ENCODE data around the gene CCDC172. TPM values are rescaled to one million over a fixed set of nuclear protein-coding genes. Genes with fewer than 3 reads are reported as not detected.

Gene CCDC172
- total RNA-seq, 1 donor from 2014 or later = not detected

DNA sequence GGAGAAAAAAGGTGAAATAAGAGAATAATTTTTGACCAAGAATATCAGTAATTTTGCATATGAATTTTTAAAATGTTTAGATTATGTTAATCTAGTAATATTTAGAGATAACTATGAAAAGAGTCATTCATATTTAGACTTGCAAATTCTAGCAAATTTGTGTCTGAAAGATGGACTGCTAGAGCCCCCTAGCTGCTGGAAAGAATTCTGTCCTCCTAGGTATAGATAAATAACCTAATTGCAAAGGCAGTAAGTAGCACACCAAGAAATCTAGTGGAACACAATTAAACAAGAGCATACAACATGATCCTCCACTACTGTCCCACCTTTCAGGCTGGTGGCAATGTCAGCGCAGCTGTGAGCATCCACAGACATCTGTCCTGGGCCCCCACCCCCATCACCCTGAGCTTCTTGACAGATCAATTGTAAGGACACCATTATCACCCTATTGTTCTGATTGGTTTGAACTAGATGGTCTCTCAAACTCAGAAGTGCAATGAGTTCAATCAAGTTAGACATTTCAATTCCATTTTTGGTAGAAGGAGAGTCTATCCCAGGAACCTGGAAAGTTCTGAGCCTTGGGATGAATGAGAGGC lies 36.2 kb upstream of the CCDC172 start:
- no peaks in the 10 kb centered on the region for H3K27me3 ChIP-seq (ENCODE audit: control insufficient read depth, insufficient read depth, low read length)
- peak; percentile 48 for DNase-seq (ENCODE audit: low read depth)
- TF ChIP-seq, protein P1, sequence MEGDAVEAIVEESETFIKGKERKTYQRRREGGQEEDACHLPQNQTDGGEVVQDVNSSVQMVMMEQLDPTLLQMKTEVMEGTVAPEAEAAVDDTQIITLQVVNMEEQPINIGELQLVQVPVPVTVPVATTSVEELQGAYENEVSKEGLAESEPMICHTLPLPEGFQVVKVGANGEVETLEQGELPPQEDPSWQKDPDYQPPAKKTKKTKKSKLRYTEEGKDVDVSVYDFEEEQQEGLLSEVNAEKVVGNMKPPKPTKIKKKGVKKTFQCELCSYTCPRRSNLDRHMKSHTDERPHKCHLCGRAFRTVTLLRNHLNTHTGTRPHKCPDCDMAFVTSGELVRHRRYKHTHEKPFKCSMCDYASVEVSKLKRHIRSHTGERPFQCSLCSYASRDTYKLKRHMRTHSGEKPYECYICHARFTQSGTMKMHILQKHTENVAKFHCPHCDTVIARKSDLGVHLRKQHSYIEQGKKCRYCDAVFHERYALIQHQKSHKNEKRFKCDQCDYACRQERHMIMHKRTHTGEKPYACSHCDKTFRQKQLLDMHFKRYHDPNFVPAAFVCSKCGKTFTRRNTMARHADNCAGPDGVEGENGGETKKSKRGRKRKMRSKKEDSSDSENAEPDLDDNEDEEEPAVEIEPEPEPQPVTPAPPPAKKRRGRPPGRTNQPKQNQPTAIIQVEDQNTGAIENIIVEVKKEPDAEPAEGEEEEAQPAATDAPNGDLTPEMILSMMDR (IDR thresholded peaks at IDR 0.05; ENCODE audit: insufficient read depth, low read length, severe bottlenecking) = peak; percentile 34
- no peak overlapping the region for H3K4me3 ChIP-seq (ENCODE audit: low read depth, low read length)
- no peaks in the 10 kb centered on the region for H3K36me3 ChIP-seq (ENCODE audit: control insufficient read depth, insufficient read depth, low read length)
- FAIRE-seq = no peak

DNA sequence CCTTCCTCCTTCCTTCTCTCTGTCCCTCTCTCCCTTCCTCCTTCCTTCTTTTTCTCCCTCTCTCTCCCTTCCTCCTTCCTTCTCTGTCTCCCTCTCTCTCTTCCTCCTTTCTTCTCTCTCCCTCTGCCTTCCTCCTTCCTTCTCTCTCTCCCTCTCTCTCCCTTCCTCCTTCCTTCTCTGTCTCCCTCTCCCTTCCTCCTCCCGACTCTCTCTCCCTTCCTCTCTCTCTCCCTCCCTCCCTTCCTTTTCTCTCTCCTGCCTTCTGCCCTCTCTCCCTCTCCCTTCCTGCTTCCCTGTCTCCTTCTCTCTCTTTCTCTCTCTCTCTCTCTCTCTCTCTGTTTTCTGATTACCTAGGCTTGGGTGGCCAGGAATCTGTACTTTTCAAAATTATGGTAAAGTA lies 34.6 kb upstream of the CCDC172 start:
- TF ChIP-seq, protein P1 (IDR thresholded peaks at IDR 0.05; ENCODE audit: insufficient read depth, low read length, severe bottlenecking) = no peak
- DNase-seq (ENCODE audit: low read depth) = no peak
- no peak overlapping the region for H3K4me3 ChIP-seq (ENCODE audit: low read depth, low read length)
- no peak for FAIRE-seq
- no peaks in the 10 kb centered on the region for H3K36me3 ChIP-seq (ENCODE audit: control insufficient read depth, insufficient read depth, low read length)
- no peaks in the 10 kb centered on the region for H3K27me3 ChIP-seq (ENCODE audit: control insufficient read depth, insufficient read depth, low read length)

DNA sequence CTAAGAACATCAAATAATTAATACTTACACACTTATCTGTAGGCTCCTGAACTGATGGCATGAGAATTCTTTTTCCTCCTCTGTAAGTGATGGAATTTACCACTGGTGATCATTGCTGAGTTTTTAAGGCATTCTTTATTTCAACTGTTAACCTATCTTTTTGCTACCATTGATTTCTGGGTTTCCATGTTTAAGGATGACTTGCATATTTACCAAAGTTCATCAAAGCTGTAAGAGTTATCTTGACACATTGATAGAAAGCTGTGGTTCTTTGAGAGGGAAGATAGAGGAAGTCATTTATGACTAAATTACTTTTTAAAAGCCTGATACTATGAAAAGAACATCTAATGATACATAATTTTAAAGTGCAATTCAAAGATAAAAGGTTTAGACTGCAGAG lies 31.8 kb upstream of the CCDC172 start:
- Histone ChIP-seq H3K36me3 (ENCODE audit: control insufficient read depth, insufficient read depth, low read length) (no peaks in the 10 kb centered on the region), H3K27me3 (ENCODE audit: control insufficient read depth, insufficient read depth, low read length) (no peaks in the 10 kb centered on the region), H3K4me3 (ENCODE audit: low read depth, low read length) (no peak overlapping the region)
- FAIRE-seq (no peak), DNase-seq (ENCODE audit: low read depth) (no peak)
- TF ChIP-seq, protein P1 (IDR thresholded peaks at IDR 0.05; ENCODE audit: insufficient read depth, low read length, severe bottlenecking) = no peak

DNA sequence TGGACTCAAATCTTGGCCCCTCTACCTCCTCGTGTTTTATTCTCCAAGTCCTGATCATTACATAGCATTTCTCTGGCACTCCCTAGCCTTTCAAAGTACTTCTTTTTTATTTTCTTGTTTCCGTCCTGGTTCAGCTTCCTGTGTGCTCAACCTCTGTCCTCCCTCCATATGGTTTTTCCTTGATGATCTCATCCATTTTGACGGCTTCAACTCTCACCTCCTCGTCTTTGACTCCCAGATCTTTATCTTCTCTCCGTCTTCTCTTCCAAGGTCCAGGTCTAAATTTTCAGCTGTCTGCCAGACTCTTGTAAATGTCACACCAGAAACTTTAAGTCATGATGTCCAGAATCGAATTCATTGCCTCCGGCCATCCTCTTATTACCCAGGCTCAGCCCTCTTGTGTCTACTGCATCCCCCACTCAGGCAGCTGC lies 27.9 kb upstream of the CCDC172 start:
- no peaks in the 10 kb centered on the region for H3K36me3 ChIP-seq (ENCODE audit: control insufficient read depth, insufficient read depth, low read length)
- H3K27me3 ChIP-seq (ENCODE audit: control insufficient read depth, insufficient read depth, low read length) = no peaks in the 10 kb centered on the region
- no peak overlapping the region for H3K4me3 ChIP-seq (ENCODE audit: low read depth, low read length)
- FAIRE-seq (no peak), DNase-seq (ENCODE audit: low read depth) (no peak)
- TF ChIP-seq, protein P1 (IDR thresholded peaks at IDR 0.05; ENCODE audit: insufficient read depth, low read length, severe bottlenecking) = no peak

DNA sequence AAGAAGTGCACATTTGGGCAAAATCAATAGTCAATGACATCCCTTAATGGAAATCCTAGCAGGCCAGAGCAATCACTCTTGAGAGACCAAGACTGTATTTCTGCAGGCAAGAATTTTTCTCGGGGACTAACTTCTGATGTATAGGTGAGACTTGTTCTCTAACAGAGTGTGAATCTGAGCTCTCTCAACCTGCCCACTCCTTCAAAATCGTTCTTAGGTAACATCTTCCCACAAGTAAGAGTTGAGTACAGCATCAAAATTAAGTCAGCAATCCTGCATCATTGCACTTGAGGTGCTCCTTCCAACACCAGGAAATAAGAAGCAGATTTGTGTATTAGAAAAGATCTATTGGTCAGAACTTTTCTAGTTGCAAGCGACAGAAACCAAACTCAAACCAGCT lies 25.7 kb upstream of the CCDC172 start:
- no peaks in the 10 kb centered on the region for H3K36me3 ChIP-seq (ENCODE audit: control insufficient read depth, insufficient read depth, low read length)
- H3K27me3 ChIP-seq (ENCODE audit: control insufficient read depth, insufficient read depth, low read length) = no peaks in the 10 kb centered on the region
- no peak overlapping the region for H3K4me3 ChIP-seq (ENCODE audit: low read depth, low read length)
- FAIRE-seq (no peak), DNase-seq (ENCODE audit: low read depth) (no peak)
- TF ChIP-seq, protein P1 (IDR thresholded peaks at IDR 0.05; ENCODE audit: insufficient read depth, low read length, severe bottlenecking) = no peak

DNA sequence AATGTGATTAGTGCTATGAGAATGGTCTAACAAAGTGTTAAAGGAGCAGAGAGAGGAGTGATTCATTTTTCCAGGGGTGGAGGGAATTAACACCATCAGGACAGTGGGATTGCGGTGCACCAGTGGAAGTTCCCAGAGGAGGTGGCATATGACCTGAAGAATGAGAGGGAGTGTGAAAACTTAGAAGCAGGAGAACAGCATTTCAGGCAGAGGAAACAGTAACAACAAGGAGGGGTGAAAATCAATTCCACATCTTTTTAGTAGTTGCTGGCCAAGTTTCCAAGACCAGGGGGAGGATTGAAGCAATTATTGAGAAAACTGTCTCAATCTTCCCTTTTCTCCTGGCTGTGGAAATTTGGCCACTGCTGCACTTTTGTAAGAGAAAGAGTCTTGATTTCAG lies 23.7 kb upstream of the CCDC172 start:
- DNase-seq (ENCODE audit: low read depth) (no peak), FAIRE-seq (no peak)
- no peaks in the 10 kb centered on the region for H3K36me3 ChIP-seq (ENCODE audit: control insufficient read depth, insufficient read depth, low read length)
- H3K27me3 ChIP-seq (ENCODE audit: control insufficient read depth, insufficient read depth, low read length) = no peaks in the 10 kb centered on the region
- TF ChIP-seq, protein P1 (IDR thresholded peaks at IDR 0.05; ENCODE audit: insufficient read depth, low read length, severe bottlenecking) = no peak
- H3K4me3 ChIP-seq (ENCODE audit: low read depth, low read length) = no peak overlapping the region
